HT1080 (cell line): ENCODE results near the gene MCTP1. TPM values are rescaled to one million over a fixed set of nuclear protein-coding genes. Genes with fewer than 3 reads are reported as not detected.
A peak's percentile ranks its signal among the peaks of the same experiment; 100 is the strongest.
"Not testable (repeated sequence)": the region's sequence is repeated elsewhere in the genome, so short reads cannot be mapped to it uniquely, and the experiment has no call there.

Source experiments
- DNase-seq: peaks from one replicate; pipeline ENCODE4 v3.0.0-alpha.2; 2015; ENCODE audit warnings: low read depth
- total RNA-seq: library from RNA; depleted of rRNA; stranded (reverse); fragments of >200 nt; shearing (Covaris generic); gene quantifications from 2 replicates; pipeline ENCODE4 v1.2.3, GENCODE V29; 2014

The MCTP1 gene
- total RNA-seq, 1 experiment from 2014 or later: 13.9 TPM

DNA sequence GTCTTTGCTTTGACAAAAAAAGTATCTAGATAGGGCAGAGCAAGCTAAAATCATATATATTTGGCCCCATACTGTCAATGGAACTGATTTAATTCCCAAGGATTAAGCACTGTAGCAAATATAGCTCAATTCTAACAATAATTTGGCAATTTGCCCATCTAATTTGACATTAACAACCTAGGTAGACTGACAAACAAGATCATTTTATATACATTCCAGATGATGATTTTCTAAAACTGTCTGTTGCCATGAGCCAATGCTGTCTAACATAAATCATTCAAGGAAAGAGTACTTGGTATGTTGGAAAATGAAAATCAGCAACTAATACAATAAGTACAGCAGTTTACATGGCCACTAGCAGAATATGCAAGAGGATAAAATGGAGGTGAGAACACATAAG, 32.1 kb downstream of the MCTP1 start:
- no peak for DNase-seq

GRCh38 chr5:95251185-95251584, 33.7 kb downstream of the MCTP1 start:
- peak; percentile 15 for DNase-seq

DNA sequence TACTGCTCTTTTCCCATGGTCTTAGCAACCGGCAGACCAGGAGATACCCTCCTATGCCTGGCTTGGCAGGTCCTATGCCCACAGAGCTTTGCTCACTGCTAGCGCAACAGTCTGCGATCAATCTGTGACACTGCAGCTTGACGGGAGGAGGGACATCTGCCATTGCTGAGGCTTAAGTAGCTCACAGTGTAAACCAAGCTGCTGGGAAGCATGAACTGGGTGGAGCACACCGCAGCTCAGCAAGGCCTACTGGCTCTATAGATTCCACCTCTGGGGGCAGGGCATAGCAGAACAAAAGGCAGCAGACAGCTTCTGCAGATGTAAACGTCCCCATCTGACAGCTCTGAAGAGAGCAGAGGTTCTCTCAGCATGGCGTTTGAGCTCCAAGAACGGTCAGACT, 40.4 kb downstream of the MCTP1 start:
- DNase-seq: no peak

GRCh38 chr5:95241635-95242034, 43.3 kb downstream of the MCTP1 start:
- peak; percentile 15 for DNase-seq

DNA sequence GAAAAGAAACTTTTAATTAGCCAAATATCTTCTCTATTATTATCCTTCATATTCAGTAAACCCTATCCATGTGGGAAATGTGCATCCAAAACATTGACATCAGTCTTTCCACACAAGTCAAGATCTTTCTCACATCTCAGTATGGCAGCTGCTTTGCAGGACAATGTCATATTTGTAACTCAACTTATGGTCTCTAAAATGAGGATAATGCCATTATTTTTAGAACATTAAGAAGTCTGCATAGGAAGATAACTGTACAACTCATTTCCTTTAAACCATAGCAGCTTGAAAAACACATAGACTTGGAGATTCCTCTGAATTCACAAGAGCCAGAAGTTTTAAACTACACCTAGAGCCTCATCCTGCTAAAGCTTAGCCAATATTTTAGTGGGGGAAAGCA, 43.7 kb downstream of the MCTP1 start:
- DNase-seq: no peak

GRCh38 chr5:95238560-95239325, 46.2 kb downstream of the MCTP1 start:
- DNase-seq: peak; percentile 70

GRCh38 chr5:95237324-95237723, 47.6 kb downstream of the MCTP1 start:
- no peak for DNase-seq

DNA sequence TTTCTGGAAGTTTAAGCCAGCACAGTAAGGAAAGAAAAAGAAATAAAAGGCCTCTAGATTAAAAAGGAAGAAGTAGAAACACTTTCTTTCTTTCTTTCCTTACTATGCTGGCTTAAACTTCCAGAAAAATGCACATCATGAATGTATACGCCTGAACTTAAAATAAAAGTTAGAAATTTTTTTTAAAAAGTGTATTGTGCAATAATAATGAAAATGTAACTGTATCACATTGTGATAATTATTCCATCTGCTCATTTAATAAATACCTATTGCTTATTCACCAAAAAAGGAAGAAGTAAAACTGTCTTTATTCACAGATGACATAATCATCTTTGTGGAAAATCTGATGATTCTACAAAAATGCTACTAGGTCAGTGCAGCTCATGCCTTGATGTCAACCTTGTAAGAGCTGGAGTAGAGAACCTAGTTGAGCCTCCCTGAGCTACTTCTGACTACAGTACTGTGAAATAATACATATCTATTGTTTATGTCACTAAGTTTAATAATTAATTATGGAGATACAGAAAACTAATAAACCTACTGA, 49.4 kb downstream of the MCTP1 start:
- DNase-seq: no peak

GRCh38 chr5:95229646-95230045, 55.2 kb downstream of the MCTP1 start:
- DNase-seq: no peak

DNA sequence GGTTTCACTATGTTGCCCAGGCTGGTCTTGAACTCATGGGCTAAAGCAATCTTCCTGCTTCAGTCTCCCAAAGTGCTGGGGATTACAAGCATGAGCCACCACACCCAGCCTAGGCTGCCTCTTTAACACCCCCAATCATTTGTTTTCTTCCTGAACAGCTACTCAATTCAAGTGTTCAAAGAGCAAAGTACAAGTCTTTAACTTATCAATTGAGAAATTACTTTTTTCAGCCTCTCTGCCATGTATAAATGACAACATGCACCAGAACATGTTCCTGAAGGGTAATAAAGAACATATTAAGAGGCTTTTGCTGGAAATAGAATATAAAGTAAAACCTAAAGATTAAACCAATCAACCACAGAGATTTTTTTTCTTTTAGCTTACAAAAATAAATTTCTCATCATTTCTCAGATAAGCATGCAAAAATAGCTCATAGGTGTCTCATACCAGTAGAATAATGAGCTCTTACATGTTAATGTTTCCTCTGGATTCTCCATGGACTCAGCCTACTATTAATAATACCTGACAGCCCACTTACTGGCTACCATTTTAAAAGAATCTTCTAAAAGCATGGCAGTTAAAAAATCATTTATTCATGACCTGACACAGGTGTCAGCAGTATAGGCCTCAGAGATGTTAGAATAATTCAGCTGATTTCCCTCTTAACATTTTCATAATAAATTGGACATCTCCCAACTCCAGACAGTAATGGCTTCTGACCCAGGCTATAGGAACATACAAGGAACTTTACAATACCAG, 60.0 kb downstream of the MCTP1 start:
- DNase-seq: no peak

- no peak for DNase-seq
Observed at GRCh38 chr5:95223566-95224258, 61.2 kb downstream of the MCTP1 start.

- no peak for DNase-seq
Observed at GRCh38 chr5:95222836-95223235, 62.1 kb downstream of the MCTP1 start.

DNA sequence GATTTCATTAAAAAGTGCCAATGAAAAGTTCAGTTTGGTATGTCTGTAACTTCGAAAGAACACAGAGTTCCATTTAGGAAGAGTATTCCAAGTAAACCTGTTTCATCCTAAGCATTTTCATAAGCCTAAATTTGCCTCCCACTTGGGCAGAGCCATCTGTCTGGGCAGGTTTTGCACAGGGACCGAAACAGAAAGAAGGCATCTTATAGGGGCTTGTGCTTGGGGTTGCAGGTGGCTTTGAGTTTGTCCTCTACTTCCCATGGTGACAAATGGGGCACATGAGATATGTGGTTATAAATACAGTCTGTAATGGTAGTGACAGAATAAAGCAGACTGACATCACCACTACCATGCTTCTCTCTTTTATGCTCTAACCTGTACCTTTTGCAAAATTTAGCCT, 63.7 kb downstream of the MCTP1 start:
- DNase-seq: no peak

DNA sequence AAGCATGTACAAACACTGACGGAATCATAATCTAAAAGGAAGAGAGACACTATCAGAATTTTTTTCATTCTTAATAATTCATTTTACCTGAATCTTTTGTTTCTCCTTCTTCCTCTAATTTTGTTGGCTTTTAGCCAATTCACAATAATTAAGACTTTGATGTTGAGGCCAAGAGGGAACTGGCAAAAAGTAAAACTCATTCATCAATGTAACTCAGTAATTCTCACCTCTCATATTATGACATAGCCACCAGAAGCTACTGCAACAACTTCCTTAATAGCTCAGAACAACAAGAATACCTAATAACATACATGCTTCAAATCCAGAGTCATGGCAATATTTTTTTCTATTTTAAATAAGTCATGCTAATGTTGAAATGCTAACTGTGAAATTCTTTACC, 64.5 kb downstream of the MCTP1 start:
- no peak for DNase-seq

GRCh38 chr5:95219411-95219810, 65.5 kb downstream of the MCTP1 start:
- DNase-seq: no peak

DNA sequence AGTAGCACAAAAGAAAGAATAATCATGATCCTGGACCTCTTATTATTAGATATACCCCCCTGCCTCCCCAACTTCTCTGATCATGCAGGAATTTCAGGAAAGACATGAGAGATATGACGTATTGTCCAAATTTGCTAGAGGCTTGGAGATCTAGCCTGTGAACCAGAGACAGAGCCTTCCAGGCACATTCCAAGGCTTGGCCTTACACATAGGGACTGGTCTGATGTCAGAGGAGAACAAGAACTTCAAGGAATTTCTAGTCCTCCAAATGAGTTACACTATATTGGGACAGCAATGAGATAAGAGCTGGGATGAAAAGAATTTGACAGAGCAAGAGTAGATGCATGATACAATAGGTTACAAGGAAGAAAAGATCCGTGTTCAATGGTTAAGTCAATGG, 67.0 kb downstream of the MCTP1 start:
- no peak for DNase-seq

GRCh38 chr5:95217351-95217750, 67.5 kb downstream of the MCTP1 start:
- no peak for DNase-seq

DNA sequence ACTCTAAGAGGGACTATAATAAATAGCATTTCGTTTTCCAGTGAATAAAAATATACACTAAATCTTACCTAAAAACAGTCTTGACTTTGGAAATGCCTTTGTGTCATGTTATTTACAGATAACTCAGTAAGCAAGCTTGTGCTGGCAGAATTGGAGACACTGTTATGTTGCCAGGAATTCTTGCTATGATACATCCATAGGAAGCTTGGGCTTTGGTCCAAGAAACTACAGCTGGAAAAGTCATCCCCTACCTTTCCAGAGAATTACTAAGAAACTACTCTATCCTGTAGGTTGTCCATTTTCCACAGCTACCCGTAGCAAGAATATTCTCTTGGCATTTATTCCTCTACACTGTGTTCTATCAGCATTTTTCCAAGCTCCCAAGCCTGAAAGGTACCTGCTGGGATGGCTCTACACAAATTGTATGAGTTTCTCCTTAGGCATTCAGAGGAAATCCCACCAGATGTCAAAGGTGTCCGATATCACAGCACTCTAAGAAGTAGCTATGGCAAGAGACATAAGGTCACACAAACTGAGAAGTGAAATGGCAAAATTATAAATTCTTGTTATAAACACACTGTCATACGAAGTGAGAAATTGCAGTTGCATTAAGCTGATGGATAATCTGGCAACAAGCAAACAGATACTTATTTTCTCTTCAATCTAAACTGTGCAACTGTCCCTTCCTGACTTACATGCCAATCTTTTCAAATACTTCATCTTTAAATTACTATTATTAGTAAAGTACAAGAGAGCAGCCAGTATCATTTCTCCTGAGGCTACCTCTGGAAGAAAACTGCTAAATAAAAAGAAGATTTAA, 68.5 kb downstream of the MCTP1 start:
- DNase-seq: peak; percentile 49

DNA sequence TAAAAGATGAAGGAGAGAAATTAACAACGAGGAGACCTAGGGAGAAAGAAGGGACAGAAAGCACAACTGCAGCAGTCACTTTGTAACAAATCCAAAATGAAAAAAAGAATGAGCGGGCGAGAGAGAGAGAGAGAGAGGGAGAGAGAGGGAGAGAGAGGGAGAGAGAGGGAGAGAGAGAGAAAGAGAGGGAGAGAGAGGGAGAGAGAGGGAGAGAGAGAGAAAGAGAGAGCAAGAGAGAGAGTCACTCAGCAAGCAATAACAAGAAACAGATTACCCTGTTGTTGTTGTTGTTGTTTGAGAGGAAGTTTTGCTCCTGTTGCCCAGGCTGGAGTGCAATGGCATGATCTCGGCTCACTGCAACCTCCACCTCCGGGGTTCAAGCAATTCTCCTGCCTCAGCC, 77.1 kb downstream of the MCTP1 start:
- not testable (repeated sequence) for DNase-seq

DNA sequence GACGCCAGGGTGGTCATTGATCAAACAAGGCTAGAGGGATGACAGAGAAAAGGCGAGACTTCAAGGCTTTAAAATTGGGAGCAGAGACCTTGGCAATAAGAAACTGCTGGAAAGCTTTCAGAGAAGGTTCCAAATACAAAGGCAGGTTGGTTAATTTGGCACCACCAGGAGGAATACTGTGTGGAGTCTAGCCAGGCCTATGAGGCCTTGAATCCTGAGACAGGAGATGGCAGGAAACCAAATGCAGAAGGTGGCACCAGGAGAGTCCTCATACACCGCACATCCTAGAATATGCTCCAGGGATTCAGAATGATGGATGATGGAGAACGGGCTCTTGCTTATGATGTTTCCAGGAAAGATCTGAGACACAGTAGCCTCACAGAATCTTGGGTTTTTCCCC, 90.0 kb downstream of the MCTP1 start:
- no peak for DNase-seq

DNA sequence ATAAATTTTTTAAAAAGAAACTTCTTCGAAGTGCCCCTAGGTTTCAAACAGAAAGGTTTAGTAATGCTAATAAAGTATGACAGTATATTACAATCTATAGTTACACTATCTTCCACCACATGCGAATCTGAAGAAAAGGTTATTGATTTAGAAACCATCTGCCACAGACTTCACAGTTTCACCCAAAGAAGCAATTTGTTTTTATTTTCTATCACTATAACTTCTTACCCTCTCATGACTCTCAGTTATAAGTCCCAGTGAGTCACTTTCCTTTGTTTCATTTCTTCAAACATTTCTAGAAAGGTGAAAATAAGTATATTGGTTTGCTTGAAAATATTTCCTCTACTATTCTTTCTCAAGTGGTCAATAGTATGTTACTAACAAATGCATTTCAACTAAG, 93.6 kb downstream of the MCTP1 start:
- no peak for DNase-seq
